Right lobe of liver (tissue), 6 donors: ENCODE measurements around the gene SUGCT. TPM values are rescaled to one million over a fixed set of nuclear protein-coding genes. Genes with fewer than 3 reads are reported as not detected.
"Not testable (repeated sequence)": the region's sequence is repeated elsewhere in the genome, so short reads cannot be mapped to it uniquely, and the experiment has no call there.

Source experiments
- ATAC-seq, 4 donors: fragments of 200-7000 bp; cut with Tn5 transposase; one replicate each; pipeline ENCODE4 v1.9.1; 2020; ENCODE audit warnings: mild to moderate bottlenecking in 4 of 4, moderate library complexity in 4 of 4
- DNase-seq, 3 donors: peaks; one replicate each; pipeline ENCODE4 v3.0.0-alpha.2; 2020
- H3K27ac ChIP-seq, 3 donors: fragments of 200-600 bp; one replicate each; pipeline ENCODE4 v1.8.0; 2022
- H3K27me3 ChIP-seq, 2 donors: fragments of 200-600 bp; one replicate each; pipeline ENCODE4 v1.8.0; 2022
- H3K36me3 ChIP-seq, 4 donors: fragments of 200-600 bp; sonication (generic) in 1 of 4; one replicate each; pipeline versions ENCODE4 v1.5.1 to v1.8.0; 2017 to 2022; ENCODE audit warnings: control low read depth in 1 of 4
- H3K4me1 ChIP-seq, 4 donors: fragments of 200-600 bp; sonication (generic) in 1 of 4; one replicate each; pipeline versions ENCODE4 v1.5.1 to v1.8.0; 2017 to 2022; ENCODE audit warnings: control low read depth in 1 of 4
- H3K4me3 ChIP-seq, 3 donors: fragments of 200-600 bp; one replicate each; pipeline ENCODE4 v1.8.0; 2022
- H3K9me3 ChIP-seq, 4 donors: fragments of 200-600 bp; sonication (generic) in 1 of 4; one replicate each; pipeline versions ENCODE4 v1.5.1 to v1.8.0; 2017 to 2022; ENCODE audit warnings: control low read depth in 1 of 4
- CTCF ChIP-seq, 4 donors: fragments of 200-600 bp in 3 of 4; fragments of 450-650 bp in 1 of 4; IDR thresholded peaks; one replicate each; pipeline versions ENCODE4 v1.5.1 to v1.8.0; 2016 to 2022; ENCODE audit warnings: antibody characterized with exemption in 4 of 4, mild to moderate bottlenecking in 2 of 4
- POLR2A ChIP-seq: fragments of 450-650 bp; IDR thresholded peaks from one replicate; pipeline ENCODE4 v1.6.1; 2017; ENCODE audit warnings: antibody characterized with exemption, mild to moderate bottlenecking
- WGBS: methylation state at CpG from one replicate; pipeline ENCODE4 v1.1.6; 2018; ENCODE audit warnings: low coverage, low lambda C conversion rate; ENCODE audit not compliant: insufficient coverage; ENCODE audit errors: missing lambda C conversion rate; 5-methylcytosine and 5-hydroxymethylcytosine counted together
- intact Hi-C, 2 donors: fragments of 100-400 bp; cut with DNase I; formaldehyde crosslinking; loops; one replicate each; pipeline versions ENCODE4 v1.11.2 to v1.14.1; 2022
- total RNA-seq, 6 experiments: library from RNA; depleted of rRNA in 2 of 6; stranded (reverse); fragments of >200 nt in 2 of 6; fragmentation: NEBNext Ultra II Directional in 3 of 6; extraction: Animal tissue kit (Norgen Biotek cat#: 25700) in 3 of 6; gene quantifications; one replicate each; pipeline versions ENCODE4 v1.1.0 to v1.2.4, GENCODE V29; 2016 to 2023
- donor health status: DM: no; HTN: yes; CAD: no.
- donor health status: DM: no; HTN: no; CAD: no.
- donor health status: DM: no; HTN: no; CAD: no.
- donor health status: DM: no; HTN: yes; CAD: no.
- donor health status: DM: no; HTN: yes; CAD: no.

SUGCT gene
- total RNA-seq, 6 experiments from 2014 or later = 10.1 to 21.0 (median 14.2) TPM

GRCh38 chr7:40167291-40167690, 32.5 kb downstream of the SUGCT start:
- no peak overlapping the region for H3K4me3 ChIP-seq
- no peaks in the 10 kb centered on the region for H3K36me3 ChIP-seq
- TF ChIP-seq POLR2A = no peak
- TF ChIP-seq CTCF (IDR thresholded peaks at IDR 0.05) = no peak
- intact Hi-C loops = no loop called here
- ATAC-seq (no peak), DNase-seq (no peak)
- H3K9me3 ChIP-seq = no peaks in the 10 kb centered on the region
- 77% methylated on average over 3 of the region's 3 CpGs for WGBS
- H3K27ac ChIP-seq = no peak overlapping the region
- no peaks in the 10 kb centered on the region for H3K27me3 ChIP-seq
- no peaks in the 10 kb centered on the region for H3K4me1 ChIP-seq

- intact Hi-C loops, H3K27me3 ChIP-seq, ATAC-seq, H3K27ac ChIP-seq, H3K4me3 ChIP-seq, H3K4me1 ChIP-seq, DNase-seq, H3K9me3 ChIP-seq, H3K36me3 ChIP-seq: not testable (repeated sequence)
- WGBS = 80% methylated on average over 1 of the region's 3 CpGs
Observed at GRCh38 chr7:40168266-40168665, 33.5 kb downstream of the SUGCT start.

GRCh38 chr7:40173121-40173520, 38.3 kb downstream of the SUGCT start:
- H3K4me3 ChIP-seq, H3K4me1 ChIP-seq, H3K27ac ChIP-seq, intact Hi-C loops, H3K27me3 ChIP-seq, DNase-seq, ATAC-seq, H3K9me3 ChIP-seq, H3K36me3 ChIP-seq: not testable (repeated sequence)
- 88% methylated on average over 2 of the region's 13 CpGs for WGBS

- intact Hi-C loops, H3K4me1 ChIP-seq: not testable (repeated sequence)
- peak overlapping the region in 2 of 3 donors; percentile 6 to 32 for H3K27ac ChIP-seq
Observed at GRCh38 chr7:40175256-40175655, 40.5 kb downstream of the SUGCT start.

GRCh38 chr7:40175725-40176510, 41.1 kb downstream of the SUGCT start:
- DNase-seq = peak in 1 of 3 donors; percentile 50
- 46% methylated on average over 7 of the region's 9 CpGs for WGBS
- H3K4me1 ChIP-seq = peaks cover 0 to 6% (median 0%) of the 10 kb centered on the region in 4 donors
- intact Hi-C loops = no loop called here
- H3K27ac ChIP-seq = peak overlapping the region; percentile 32 to 43 (median 43)
- H3K9me3 ChIP-seq = no peaks in the 10 kb centered on the region
- no peaks in the 10 kb centered on the region for H3K36me3 ChIP-seq
- H3K27me3 ChIP-seq = no peaks in the 10 kb centered on the region
- no peak overlapping the region for H3K4me3 ChIP-seq
- ATAC-seq = peak; percentile 78 to 91 (median 86)
- no peak for TF ChIP-seq CTCF (IDR thresholded peaks at IDR 0.05)
- no peak for TF ChIP-seq POLR2A

More at GRCh38 chr7:40175256-40175655, 40.5 kb downstream of the SUGCT start:
- 88% methylated on average over 4 of the region's 6 CpGs for WGBS
- not testable (repeated sequence) for H3K36me3 ChIP-seq, H3K4me3 ChIP-seq, H3K9me3 ChIP-seq, DNase-seq, ATAC-seq, H3K27me3 ChIP-seq

GRCh38 chr7:40177071-40177470, 42.3 kb downstream of the SUGCT start:
- DNase-seq (no peak), ATAC-seq (no peak)
- intact Hi-C loops = no loop called here
- Histone ChIP-seq H3K9me3 (no peaks in the 10 kb centered on the region), H3K36me3 (no peaks in the 10 kb centered on the region), H3K27me3 (no peaks in the 10 kb centered on the region), H3K27ac (no peak overlapping the region), H3K4me3 (no peak overlapping the region), H3K4me1 (peaks cover 0 to 6% (median 0%) of the 10 kb centered on the region in 4 donors)
- TF ChIP-seq CTCF (IDR thresholded peaks at IDR 0.05) = no peak
- TF ChIP-seq POLR2A = no peak
- WGBS = 92% methylated on average over 5 of the region's 5 CpGs
